Dermis blood vessel endothelial cell (primary cell): Measurements from ENCODE around the gene MB. TPM values are rescaled to one million over a fixed set of nuclear protein-coding genes. Genes with fewer than 3 reads are reported as not detected.
A peak's percentile ranks its signal among the peaks of the same experiment; 100 is the strongest.

Source experiments
- DNase-seq: peaks from one replicate; pipeline ENCODE4 v3.0.0; 2010
- total RNA-seq: library from RNA; depleted of rRNA; stranded (reverse); fragments of >200 nt; gene quantifications from 2 replicates; pipeline ENCODE4 v1.2.3, GENCODE V29; 2014

MB gene
- total RNA-seq, 1 donor from 2014 or later: not detected

DNA sequence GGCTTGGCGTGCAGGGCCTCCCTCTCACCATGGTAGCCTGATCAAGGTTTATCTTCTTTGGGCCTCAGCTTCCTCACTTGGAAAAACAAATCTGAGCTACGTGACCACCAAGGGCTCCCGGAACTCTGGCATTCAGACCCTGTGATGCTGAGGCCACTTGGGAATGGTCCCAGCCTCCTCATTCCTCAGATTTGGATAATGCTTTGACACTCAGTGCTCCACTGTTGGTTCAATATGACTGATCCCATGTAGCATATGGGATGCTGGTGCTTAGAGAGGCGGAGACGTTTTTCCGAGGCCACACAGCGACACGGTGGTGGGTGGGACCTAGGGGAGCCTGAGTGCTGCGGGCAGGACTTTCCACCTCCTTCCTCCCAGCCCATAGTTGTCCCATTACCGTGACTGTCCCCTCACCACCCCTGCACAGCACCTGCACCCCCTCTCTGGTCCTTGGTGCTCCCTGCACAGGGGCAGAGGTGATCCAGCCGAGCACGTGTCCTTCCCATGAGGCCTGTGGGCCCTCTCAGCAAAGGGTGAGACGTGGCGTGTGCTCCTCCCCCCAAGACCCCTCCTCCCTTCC lies 23.1 kb downstream of the MB start:
- DNase-seq: no peak

DNA sequence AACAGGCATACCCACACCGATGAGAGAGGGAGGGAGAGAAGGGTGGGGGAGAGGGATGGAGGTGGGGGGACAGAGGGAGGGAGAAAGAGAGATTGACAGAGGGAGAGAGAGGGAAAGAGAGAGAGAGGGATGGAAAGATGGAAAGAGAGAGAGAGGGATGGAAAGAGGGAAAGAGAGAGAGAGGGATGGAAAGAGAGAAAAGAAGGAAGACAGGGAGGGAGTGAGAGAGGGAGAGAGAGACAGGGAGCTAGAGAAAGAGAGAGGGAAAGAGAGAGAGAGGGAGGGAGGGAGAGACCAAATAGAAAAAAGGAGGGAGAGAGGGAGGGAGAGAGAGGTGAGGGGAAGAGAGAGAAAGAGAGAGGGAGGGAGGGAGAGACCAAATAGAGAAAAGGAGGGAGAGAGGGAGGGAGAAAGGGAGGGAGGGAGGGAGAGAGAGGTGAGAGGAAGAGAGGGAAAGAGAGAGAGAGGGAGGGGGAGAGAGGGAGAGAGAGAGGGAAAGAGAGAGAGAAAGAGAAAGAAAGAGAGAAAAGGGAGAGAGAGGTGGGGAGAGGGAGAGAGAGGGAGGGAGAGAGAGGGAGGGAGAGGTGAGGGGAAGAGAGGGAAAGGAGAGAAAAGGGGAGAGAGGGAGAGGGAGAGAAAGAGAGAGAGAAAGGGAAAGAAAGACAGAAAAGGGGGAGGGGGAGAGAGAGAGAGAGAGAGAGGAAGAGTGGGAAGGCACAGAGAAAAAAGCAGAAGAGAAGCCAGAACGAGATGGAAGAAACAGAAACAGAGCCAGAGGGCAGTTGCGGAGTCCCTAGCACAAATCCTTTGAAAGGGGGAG lies 23.8 kb downstream of the MB start:
- no peak for DNase-seq

DNA sequence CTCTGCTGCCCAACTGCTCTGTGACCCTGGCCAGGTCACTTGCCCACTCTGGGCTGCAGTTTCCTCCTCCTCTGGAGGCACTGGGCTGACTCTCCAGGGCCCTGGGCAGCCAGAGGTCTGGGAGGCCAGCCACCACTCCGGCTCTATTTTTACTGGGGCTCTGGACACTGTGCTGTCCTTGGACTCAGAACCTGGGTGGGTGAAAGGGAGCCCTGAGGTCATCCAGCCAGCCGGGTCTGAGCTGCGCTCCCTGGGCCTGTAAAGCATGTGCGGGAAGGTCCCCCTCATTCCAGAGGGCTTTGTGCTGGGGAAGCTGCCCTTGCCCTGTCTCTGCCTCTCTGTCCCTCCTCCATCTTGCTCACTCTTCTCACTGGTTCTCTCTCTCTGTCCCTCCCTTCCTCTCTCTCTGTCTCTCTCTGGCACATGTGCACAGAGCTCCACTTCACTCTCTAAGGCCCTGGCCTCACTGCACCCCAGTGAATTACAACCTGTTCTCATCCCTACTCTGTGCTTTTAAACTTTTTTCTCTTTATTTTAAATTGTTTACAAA lies 24.6 kb downstream of the MB start:
- DNase-seq: no peak

DNA sequence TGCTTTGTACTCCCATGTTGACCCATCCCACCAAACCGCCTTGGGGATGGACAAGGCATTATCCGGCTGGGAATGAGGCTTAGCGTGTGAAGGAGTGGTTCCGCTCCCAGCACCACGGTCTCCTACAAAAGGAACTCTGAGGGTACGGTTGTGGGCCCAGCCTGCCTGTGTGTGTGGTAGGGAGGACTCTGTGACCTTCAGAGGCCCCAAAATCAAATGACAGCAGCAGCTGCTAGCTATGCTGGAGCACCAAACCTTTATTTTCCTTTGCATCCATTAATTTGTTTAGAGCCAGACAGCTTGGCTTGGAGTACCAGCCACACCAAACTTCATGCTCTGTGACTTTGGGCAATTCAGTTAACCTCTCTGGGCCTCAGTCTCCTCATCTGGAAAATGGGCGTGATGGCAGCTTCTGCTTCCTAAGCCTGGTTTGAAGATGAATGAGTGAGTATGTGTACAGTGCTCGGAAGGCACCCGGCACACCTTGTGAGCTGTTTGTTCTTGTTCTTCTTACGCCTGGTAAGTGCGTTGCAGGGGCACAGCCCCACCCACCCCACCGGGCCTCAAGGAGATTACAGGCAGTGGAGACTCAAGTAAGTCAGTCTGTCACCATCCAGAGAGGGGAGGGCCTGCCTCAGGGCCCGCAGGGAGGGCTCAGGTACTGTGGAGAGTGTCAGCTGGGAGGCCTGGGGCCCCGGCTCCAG lies 25.3 kb downstream of the MB start:
- DNase-seq: no peak

DNA sequence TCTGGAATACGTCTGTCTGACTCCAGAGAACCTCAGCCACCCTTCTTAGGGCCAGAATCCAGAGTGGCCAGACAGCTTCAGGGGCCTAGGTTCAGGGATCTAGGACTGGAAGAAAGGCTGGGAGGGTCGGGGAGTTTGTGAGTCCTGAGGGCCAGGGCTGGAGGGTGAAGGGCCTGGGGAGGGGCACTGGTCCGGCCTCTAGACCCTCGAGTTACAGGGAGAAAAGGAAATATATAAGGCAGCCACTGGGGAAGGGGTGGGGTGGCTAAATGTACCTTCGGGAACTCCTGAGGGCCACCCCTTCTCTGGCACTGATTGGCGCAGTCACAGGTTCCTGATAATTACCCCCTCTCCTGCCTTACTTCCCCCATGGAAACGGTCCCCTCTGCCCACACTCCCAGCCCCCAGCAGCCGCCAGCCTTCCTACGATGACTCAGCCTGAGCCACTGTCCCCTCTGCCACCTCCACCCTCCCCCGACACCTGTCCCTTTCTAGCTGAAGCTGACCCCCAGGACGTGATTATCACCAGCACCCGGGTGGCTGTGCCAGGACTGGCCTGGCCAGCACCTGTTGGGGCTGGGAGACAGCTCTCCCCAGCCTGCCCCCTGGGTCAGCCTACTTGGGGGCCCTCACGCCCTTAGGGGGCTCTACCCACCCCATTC lies 26.4 kb downstream of the MB start:
- no peak for DNase-seq

DNA sequence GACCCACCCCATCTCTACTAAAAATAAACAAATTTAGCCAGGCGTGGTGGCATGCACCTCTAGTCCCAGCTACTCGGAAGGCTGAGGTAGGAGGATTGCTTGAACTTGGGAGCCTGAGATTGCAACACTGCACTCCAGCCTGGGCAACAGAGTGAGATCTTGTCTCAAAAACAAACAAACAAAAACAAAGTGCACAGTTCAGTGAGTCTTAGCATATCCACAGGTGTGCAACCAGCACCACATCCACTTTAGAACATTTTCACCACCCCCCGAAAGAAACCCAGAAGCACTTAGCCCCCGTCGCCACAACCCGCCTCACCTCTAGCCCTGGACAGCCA lies 27.4 kb downstream of the MB start:
- no peak for DNase-seq

DNA sequence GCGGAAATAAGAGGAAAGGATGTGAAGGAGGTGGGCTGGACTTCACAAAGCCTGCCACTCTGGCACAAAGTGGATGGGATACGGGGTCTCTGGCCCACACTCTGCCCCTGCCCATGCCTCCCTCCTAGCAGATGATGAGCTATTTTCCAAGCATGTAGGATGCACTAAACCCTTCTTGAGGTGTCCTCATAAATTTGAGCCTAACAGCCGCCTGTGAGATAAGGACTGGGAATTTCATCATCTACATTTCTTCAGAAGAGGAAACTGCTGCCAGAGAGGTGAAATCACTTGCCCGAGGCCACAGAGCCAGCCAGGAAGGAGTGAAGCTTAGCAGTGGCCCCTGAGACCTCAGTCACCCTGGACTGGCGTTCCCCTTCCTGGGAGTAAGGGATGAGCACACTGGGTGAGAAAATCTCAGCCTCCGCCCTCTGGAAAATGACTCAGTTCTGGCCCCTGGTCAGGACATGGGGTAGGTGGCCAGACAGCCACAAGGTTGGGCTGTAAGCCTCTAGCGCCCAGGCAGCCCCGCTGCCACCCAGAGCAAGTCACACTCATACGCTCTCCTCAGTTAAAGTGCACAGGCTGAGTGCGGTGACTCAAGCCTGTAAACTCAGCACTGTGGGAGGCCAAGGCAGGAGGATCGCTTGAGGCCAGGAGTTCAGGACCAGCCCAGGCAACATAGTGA lies 27.9 kb downstream of the MB start:
- no peak for DNase-seq

DNA sequence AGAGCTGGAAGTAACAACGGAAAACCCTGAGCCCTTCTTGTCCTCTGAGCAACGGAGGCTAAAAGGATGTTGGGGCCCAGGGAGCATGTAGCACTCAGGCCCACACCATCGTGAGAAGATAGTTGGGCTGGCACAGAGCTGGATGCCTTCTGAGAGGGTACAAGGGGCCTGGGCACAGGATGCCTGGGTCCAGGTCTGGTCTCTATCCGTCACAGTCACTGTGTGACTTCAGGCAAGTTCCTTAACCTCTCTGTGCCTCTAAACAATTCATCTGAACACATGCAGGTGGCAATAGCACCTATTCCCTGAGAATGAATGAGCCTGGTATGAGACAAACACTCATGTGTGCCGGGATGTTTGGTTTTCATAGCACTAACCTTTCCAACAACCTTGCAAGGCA lies 29.2 kb downstream of the MB start:
- no peak for DNase-seq

DNA sequence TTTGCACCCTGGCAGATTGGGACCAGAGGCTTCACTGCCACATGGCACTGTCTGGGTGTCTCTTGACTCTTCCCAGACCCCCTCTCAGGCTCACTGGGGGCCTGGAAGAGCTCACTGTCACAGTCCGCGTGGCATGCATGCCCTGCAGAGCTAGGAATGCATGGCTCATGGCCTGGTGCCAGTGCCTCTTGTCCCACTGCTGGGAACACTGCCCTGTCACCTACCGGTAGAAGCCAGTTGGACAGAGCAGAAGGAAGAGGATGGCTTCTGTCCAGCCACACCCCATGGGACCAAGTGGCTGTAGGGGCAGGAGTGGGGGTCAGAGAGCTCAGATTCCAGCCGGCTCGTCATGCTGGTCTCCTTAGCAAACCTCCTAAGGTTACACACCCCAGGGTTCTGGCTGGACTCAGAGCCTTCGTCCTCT lies 29.7 kb downstream of the MB start:
- DNase-seq: no peak

DNA sequence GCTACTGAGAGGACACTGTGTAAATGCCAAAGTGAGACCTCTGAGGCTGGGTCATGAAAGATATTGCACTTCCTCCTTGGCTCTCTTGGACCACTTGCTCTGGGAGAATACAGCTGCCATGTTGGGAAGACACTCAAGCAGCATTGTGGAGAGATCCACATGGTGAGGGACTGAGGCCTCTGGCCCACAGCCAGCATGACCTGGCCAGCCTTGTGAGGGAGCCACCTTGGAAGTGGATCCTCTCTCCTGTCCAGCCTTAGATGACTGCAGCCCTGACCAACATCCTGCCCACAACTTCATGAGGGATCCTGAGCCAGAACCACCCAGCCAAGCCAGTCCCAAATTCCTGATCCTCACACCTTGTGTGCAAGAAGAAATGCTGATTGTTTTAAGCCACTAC lies 30.4 kb downstream of the MB start:
- DNase-seq: no peak

DNA sequence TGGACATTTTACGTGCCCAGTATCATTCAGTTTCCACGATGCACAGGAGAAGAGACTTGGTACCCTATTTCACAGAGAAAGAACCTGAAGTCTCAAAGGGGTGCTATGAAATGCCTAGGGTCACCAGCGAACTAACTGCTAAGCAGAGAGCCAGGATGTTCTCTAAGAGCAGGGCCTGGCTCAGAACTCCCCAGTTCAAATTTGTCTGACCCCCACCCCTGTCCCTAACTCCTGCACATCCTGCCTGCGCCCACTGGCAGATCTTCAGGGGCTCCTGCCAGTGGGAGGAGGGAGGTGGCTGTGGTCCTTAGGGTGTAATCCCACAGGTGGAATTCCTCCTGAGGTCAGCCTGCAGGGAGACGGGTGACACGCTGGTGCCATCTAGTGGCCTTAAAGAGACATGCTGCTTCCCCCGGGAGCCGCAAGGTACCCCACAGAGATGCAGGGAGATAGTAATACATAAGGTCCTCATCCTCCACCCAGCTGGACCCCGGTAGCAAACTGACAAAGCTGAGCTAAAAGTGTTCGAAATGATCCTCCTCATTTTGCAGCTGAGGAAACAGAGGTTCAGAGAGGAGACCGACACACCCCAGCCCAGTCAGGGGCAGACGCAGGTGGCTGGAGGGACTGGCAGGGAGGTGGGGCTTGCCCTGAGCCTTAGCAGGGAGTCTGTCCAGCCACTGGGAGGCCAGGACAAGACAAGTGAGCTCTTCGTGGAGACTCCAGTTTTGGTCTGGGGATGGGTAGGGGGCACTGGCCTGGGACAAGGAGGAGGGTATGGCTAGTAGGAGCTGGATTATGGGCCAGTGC lies 34.1 kb downstream of the MB start:
- peak; percentile 84 for DNase-seq

DNA sequence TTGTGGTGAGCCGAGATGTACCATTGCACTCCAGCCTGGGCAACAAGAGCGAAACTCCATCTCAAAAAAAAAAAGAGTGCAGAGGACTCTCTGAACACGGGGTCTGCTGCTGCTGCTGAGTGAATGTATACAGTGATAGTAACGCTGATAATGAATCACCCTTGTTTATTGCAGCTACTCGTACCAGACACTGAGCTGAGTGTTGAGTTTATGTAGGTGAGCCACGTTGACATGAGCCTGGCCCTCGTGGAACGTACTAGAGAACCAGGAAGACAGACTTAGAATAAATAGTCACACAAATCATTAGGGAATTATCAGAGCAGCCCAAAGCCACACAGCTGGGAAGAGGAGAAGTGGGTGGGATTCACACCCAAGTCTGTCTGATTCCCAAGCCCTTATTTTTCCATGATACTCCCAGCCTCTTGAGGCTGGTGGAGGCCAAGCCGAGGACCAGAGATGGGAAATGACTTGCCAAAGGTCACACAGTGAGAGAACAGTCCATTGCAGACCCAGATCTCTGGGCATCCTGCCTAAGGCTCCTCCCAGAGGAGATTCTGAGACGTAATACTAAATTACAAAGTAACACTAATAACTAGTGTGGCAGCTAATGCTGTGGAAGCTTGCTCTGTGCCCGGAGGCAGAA lies 34.8 kb downstream of the MB start:
- no peak for DNase-seq

DNA sequence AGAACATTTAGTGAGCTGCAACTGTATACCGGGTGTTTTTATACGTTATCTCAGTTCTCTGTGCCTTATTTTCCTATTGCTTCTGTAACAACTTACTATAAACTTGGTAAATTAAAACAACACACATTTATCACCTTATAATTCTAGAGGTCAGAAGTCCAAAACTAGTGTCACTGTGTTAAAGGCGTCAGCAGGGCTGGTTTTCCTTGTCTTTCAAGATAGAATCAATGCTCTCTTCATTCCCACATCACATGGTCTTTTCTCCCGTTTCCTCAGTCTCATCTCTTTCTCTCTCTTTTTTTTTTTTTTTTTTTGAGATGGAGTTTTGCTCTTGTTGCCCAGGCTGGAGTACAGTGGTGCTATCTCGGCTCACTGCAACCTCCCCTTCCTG lies 36.1 kb downstream of the MB start:
- no peak for DNase-seq

DNA sequence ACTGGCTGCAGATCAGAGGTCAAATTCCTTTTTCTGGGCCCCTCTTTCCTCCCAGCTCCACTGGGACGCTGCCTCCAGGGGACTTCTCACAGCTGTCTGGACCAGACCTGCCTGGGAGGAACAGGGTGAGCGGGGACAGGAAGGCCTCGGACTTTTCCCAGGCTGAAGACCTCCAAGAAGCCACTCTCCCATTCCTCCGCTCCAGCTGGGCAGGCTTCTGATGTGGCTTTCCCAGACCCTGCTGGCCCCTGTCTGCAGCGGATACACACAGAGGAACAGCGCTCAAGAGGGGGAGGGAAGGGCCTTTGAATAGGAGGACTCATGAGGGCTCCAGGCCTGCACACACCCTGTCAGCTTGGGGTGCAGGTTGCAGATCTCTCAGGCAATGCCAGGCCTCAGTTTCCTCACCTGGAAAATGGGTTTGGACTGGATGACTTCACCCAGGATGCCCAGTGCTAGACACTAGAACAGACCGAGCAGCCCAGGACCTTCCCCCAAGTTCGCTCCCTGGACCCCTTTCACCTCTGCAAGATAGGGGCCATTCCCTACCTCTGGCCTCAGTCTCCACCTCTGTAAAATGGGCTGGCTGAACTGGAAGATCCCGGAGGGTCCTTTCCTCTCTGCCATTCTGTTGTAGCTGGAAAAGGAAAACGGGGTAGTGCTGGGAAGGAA lies 36.6 kb downstream of the MB start:
- DNase-seq: no peak

DNA sequence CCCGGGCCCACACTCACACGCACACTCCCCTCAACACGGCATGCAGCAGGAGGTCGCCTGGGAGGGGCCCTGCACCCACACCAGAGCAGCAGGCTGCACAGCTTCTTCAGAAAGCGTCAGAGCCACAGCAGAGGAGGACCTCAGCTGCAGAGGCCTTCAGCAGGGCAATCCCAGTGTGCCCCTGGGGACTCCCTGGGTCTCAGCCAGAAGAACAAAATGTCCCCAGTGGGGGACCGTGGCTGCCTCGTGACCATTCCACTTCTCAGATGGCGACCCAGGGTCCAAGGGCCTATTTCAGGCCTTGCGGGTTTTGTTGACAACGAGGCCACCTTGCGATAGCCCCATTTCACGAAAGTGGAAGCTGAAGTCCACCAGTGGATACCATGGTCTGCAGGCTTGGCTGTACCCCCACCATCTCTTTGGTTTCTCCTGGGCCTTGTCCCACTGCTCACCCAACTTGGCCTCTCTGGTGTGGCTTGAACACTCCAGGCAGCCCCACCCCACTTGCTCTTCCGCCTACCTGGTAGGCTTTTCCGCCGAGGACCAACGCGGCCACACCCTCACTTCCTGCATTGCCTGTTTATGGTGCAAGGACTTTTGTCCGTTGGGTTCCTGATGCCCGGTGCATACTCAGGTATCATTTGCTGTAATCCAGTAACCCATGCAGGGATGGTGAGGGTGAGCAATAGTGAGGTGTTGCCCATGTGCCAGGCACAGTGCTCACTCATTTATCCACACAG lies 38.1 kb downstream of the MB start:
- no peak for DNase-seq

DNA sequence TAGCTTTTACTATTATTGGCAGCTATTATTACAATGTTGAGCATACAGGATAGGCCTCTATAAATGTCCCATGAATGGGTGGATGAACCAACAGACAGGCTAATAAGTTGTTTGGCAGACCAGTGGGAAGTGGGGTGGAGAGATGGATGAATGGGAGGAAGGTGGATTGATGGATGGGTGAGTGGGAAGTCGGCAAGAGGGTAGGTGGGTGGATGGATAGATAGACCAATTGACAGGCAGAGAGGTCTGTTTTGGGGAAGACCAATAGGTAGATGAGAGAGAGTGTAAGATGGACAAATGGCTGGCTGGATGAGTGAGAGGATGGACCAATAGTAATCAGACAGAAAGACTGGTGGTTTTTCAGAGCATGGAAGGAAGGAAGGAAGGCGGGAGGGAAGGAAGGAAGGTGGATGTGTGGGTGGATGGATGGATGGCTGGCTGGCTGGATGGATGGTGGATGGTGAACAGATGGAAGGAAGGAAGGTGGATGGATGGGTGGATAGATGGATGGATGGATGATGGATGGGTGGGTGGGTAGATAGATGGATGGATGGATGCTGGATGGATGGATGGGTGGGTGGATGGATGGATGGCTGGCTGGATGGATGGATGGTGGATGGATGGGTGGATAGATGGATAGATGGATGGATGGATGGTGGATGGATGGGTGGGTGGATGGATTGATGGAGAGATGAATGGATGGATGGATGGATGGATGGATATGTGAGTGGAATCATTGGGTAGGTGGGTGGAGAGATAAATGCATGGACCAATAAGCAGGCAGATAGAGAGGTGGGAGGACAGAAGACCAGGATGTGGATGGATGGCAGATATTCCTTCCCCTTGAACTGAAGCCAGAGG lies 39.1 kb downstream of the MB start:
- DNase-seq: no peak

DNA sequence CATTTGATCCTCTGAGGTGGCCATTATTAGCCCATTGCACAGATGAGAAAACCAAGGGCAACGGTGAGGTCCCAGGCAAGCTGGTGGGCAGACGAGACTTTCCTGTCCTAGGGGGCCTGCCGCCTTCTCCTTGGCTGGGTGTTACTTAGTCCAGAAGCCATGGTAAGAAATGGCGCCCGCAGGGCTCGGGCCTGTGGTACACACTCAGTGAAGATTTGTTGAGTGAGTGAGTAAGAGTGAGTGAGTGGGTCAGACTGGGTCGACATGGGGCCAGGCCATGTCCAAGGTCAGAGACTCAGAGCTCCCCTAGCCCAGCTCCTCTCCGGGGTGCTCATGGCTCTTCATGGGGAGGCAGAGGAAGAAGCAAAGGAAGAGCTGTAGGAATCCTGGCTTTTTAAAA lies 40.5 kb downstream of the MB start:
- no peak for DNase-seq

DNA sequence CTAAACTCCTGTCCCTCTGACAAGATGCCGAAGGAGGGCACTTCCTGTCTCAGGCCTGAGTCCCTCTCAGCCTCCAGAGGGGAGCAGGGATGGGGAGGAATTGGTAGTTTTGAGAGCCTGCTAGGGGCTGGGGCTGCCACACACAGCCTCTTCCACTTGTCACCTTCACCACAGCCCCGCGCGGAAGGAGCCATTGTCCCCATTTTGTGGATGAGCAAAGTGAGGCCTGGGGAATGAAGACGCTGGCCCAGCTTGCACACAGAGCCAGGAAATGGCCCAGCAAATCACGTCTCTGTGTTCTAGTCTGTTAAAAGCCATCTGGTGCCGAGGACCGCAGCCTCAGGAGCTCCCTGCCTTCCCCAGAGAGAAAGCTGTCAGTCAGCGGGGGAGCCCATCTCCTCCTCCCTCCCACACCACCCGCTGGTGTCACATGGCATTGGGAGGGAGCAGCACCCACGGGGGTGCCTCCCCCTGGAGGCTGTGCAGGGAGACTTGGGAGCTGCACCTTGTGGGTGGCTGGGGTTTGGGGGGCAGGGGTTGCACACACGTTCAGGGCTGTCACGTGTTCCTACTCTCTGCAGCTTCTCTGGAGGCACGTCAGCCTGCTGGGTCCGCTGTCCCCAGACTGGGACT lies 41.9 kb downstream of the MB start:
- no peak for DNase-seq
